ENCODE results near the gene CHID1. TPM values are rescaled to one million over a fixed set of nuclear protein-coding genes. Genes with fewer than 3 reads are reported as not detected.

CHID1 gene
- total and polyA plus RNA-seq, 9 of the 15 experiments (the other 6 are each of a cell fraction or from before 2014, with no cell fraction given), result 15.1 to 108 (median 39.8) TPM

- TF ChIP-seq ZBTB11 (CRISPR knock-in tag; IDR thresholded peaks at IDR 0.05), result peak in 1 of 3 experiments; percentile 89; a peak in 2 of 6 replicates
Observed at GRCh38 chr11:925496-926301, 15.1 kb upstream of the CHID1 start, which contains the start of gene AP2A2 (continued).

GRCh38 chr11:925158-925495 lies 14.5 kb upstream of the CHID1 start:
- BruUV-seq (replicated peaks), result no TSS peak

More at GRCh38 chr11:925158-925495, 14.5 kb upstream of the CHID1 start:
- Histone ChIP-seq H3K36me3 (ENCODE audit: control insufficient read depth, insufficient read depth, low read length) (peaks cover 17% of the 10 kb centered on the region; the same call in 1 of the 3 replicates), H3K9ac (ENCODE audit: insufficient read depth in 1 of 2, low read depth in 2 of 2, low read length in 2 of 2) (peak overlapping the region; percentile 79 to 91), H4K20me1 (replicated peaks; ENCODE audit: control insufficient read depth, insufficient read depth, low read length) (no peaks in the 10 kb centered on the region; the same call in 1 of the 2 replicates), H3K27me3 (ENCODE audit: control insufficient read depth in 2 of 2, insufficient read depth in 2 of 2, low read length in 2 of 2) (no peaks in the 10 kb centered on the region), H3K9me1 (ENCODE audit: control insufficient read depth, insufficient read depth, low read length) (peaks cover 4% of the 10 kb centered on the region), H2AFZ (ENCODE audit: low read depth, low read length) (peak overlapping the region; percentile 98), H3K4me3 (peak overlapping the region; percentile 89), H3K27ac (ENCODE audit: extremely low read depth, low read depth, low read length) (peak overlapping the region; percentile 85; the same call in 1 of the 3 replicates), H3K79me2 (ENCODE audit: control insufficient read depth, insufficient read depth, low read length) (peaks cover 29% of the 10 kb centered on the region), H3K4me2 (ENCODE audit: insufficient read depth, low read length) (peak overlapping the region; percentile 76), H3K4me1 (replicated peaks in 1 of 2; ENCODE audit: control insufficient read depth in 2 of 2, insufficient read depth in 2 of 2, low read length in 2 of 2) (peaks cover 19 to 48% of the 10 kb centered on the region in 2 experiments), H3K9me3 (replicated peaks; ENCODE audit: control insufficient read depth, insufficient read depth, low read depth, low read length) (no peaks in the 10 kb centered on the region)
- FAIRE-seq (no peak), DNase-seq (ENCODE audit: extremely low read depth in 1 of 4, low spot score in 3 of 4) (peak; percentile 37 to 53 (median 43)), ATAC-seq (peak; percentile 6)
- in situ Hi-C loops (cut with MboI) (no loop called here), intact Hi-C loops (cut with micrococcal nuclease) (no loop called here)
- CTCF ChIA-PET (ENCODE audit: low intra/inter-chr PET ratio), result interaction anchor here (0.6 kb wide), 1 partner anchor 226 kb away, joined by 3 read pairs; no protein-coding TSS in a partner anchor
- POLR2A ChIA-PET, result interaction anchor here (0.5 to 0.7 kb wide), 4 partner anchors 13 to 688 kb away, joined by 3 to 4 read pairs (median 3); no protein-coding TSS in a partner anchor
- WGBS (ENCODE audit: insufficient coverage, low coverage, missing lambda C conversion rate), result 37% methylated on average over 6 of the region's 28 CpGs
- no peak for TF ChIP-seq NCOA4 (IDR thresholded peaks at IDR 0.05; ENCODE audit: partially characterized antibody)
- TF ChIP-seq ZNF263 (CRISPR knock-in tag; IDR thresholded peaks at IDR 0.05; ENCODE audit: borderline replicate concordance), result 0 out of 2 replicates have a peak, but pooled peaks have one; percentile 29
- peak; percentile 91 for TF ChIP-seq ZBTB33 (CRISPR knock-in tag; IDR thresholded peaks at IDR 0.05)
- TF ChIP-seq NR3C1 (CRISPR knock-in tag; IDR thresholded peaks at IDR 0.05), result no peak
- no peak; the same call in 1 of the 2 replicates for TF ChIP-seq GABPB1 (CRISPR knock-in tag; IDR thresholded peaks at IDR 0.05)
- no peak for TF ChIP-seq ARID2 (IDR thresholded peaks at IDR 0.05)
- no peak for TF ChIP-seq NFIC (IDR thresholded peaks at IDR 0.05)
